Measurements from ENCODE around the gene MAGI1. TPM values are rescaled to one million over a fixed set of nuclear protein-coding genes. Genes with fewer than 3 reads are reported as not detected.

MAGI1 gene
- polyA plus RNA-seq, 1 experiment, result 14.2 TPM

DNA sequence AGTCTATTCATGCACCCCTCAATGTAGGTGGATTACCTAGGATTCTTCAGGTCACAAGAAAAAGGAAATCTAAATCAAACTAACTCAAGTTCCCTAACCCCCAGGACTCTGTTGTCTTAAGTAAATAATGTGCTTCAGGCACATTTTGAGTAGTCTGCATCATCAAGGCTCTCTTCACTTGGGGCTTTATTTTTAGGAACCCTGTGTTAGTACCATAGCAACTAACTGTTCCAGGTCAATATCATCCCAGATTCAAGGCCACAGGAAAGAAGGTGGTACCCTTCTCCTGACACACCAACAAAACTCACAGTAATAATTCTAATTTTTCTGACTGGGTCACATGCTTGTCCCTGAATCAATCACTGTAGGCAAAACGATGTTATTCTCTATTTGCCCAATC, 218.1 kb downstream of the MAGI1 start:
- Histone ChIP-seq H3K4me3 (ENCODE audit: low read depth, low read length) (no peak overlapping the region), H3K9me3 (ENCODE audit: control insufficient read depth, insufficient read depth, low read length) (no peaks in the 10 kb centered on the region), H3K27ac (ENCODE audit: low read depth, low read length) (no peak overlapping the region), H3K27me3 (ENCODE audit: control insufficient read depth, insufficient read depth, low read length) (no peaks in the 10 kb centered on the region)
- TF ChIP-seq, protein P1, sequence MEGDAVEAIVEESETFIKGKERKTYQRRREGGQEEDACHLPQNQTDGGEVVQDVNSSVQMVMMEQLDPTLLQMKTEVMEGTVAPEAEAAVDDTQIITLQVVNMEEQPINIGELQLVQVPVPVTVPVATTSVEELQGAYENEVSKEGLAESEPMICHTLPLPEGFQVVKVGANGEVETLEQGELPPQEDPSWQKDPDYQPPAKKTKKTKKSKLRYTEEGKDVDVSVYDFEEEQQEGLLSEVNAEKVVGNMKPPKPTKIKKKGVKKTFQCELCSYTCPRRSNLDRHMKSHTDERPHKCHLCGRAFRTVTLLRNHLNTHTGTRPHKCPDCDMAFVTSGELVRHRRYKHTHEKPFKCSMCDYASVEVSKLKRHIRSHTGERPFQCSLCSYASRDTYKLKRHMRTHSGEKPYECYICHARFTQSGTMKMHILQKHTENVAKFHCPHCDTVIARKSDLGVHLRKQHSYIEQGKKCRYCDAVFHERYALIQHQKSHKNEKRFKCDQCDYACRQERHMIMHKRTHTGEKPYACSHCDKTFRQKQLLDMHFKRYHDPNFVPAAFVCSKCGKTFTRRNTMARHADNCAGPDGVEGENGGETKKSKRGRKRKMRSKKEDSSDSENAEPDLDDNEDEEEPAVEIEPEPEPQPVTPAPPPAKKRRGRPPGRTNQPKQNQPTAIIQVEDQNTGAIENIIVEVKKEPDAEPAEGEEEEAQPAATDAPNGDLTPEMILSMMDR (IDR thresholded peaks at IDR 0.05; ENCODE audit: low read depth, low read length), result no peak
- no peak for DNase-seq (ENCODE audit: low read depth, low spot score)
- POLR2A ChIA-PET, result no interaction called here
- CTCF ChIA-PET, result interaction anchor here (0.6 kb wide), 1 partner anchor 1772 kb away, joined by 3 read pairs; no protein-coding TSS in a partner anchor

DNA sequence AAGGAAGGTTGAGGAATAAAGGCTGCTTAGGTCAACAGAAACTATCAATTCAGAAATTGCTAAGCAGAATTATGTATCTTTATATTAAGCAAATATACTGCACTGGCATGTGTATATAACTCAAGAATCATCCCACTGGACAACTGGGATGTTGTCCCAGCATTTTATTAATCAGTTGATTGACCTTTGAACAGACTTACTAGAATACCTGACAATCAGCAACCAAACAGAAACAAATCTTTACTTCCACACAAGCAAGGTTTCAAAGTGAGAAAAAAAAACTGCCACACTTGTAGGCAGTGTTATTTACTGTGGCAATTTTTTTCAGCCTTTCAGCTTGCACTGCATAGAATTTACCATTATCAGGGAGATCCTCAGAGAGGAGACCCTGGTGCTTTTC, 218.8 kb downstream of the MAGI1 start:
- H3K27ac ChIP-seq (ENCODE audit: low read depth, low read length), result no peak overlapping the region
- POLR2A ChIA-PET, result no interaction called here

DNA sequence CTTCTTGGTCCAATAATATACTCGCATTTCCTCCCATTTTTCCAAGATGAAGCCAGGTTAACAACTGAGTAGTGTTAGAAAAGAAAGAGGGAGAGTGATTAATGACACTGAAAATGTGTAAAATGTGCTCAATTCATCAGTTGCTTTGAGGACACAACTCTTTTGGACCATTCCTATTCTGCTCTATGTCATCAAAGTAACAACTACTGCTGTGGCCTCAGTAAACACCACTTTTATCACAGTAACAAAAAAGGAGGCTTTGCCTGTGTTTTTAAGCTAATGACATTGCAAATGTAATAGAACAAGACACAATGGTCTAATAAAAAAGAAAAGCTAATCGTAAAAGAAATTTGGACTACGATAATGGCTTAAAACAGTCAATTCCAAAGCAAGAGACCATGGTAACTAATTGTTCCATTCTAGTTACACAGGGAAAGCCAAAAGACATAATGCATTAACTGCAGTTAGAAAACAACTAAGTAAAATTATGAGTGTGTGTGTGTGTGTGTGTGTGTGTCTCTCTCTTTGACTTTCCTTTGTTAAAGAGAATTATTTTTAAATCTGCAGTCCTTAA, 221.1 kb downstream of the MAGI1 start:
- Histone ChIP-seq H3K27me3 (ENCODE audit: control insufficient read depth, insufficient read depth, low read length) (no peaks in the 10 kb centered on the region), H3K9me3 (ENCODE audit: control insufficient read depth, insufficient read depth, low read length) (no peaks in the 10 kb centered on the region), H3K4me3 (ENCODE audit: low read depth, low read length) (no peak overlapping the region), H3K27ac (ENCODE audit: low read depth, low read length) (no peak overlapping the region)
- no peak for DNase-seq (ENCODE audit: low read depth, low spot score)
- ChIA-PET CTCF (no interaction called here), POLR2A (no interaction called here)
- TF ChIP-seq, protein P1 (IDR thresholded peaks at IDR 0.05; ENCODE audit: low read depth, low read length), result no peak

More for the DNA sequence above, 218.8 kb downstream of the MAGI1 start:
- no peak for DNase-seq (ENCODE audit: low read depth, low spot score)
- no peaks in the 10 kb centered on the region for H3K9me3 ChIP-seq (ENCODE audit: control insufficient read depth, insufficient read depth, low read length)
- H3K27me3 ChIP-seq (ENCODE audit: control insufficient read depth, insufficient read depth, low read length), result no peaks in the 10 kb centered on the region
- TF ChIP-seq, protein P1 (IDR thresholded peaks at IDR 0.05; ENCODE audit: low read depth, low read length), result no peak
- CTCF ChIA-PET, result no interaction called here
- H3K4me3 ChIP-seq (ENCODE audit: low read depth, low read length), result no peak overlapping the region

DNA sequence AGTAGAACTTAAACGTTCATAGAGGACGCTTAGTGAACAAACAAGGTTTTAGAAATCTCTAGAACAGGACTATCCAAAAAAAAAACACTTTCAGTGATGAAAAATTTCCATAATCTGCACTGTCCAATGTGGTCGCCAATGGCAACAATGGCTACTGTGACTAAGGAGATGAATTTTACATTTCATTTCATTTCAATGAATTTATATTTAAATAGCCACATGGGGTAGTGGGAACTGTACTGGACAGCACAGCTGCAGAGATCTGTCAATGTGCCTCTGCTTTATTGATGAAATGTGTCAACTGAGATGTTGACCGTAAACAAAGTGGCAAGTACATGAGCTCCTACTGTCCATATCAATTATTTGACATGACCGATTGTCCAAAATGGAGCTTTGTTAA, 222.5 kb downstream of the MAGI1 start:
- Histone ChIP-seq H3K27ac (ENCODE audit: low read depth, low read length) (no peak overlapping the region), H3K4me3 (ENCODE audit: low read depth, low read length) (no peak overlapping the region), H3K9me3 (ENCODE audit: control insufficient read depth, insufficient read depth, low read length) (no peaks in the 10 kb centered on the region), H3K27me3 (ENCODE audit: control insufficient read depth, insufficient read depth, low read length) (no peaks in the 10 kb centered on the region)
- ChIA-PET POLR2A (no interaction called here), CTCF (no interaction called here)
- TF ChIP-seq, protein P1 (IDR thresholded peaks at IDR 0.05; ENCODE audit: low read depth, low read length), result no peak
- no peak for DNase-seq (ENCODE audit: low read depth, low spot score)

DNA sequence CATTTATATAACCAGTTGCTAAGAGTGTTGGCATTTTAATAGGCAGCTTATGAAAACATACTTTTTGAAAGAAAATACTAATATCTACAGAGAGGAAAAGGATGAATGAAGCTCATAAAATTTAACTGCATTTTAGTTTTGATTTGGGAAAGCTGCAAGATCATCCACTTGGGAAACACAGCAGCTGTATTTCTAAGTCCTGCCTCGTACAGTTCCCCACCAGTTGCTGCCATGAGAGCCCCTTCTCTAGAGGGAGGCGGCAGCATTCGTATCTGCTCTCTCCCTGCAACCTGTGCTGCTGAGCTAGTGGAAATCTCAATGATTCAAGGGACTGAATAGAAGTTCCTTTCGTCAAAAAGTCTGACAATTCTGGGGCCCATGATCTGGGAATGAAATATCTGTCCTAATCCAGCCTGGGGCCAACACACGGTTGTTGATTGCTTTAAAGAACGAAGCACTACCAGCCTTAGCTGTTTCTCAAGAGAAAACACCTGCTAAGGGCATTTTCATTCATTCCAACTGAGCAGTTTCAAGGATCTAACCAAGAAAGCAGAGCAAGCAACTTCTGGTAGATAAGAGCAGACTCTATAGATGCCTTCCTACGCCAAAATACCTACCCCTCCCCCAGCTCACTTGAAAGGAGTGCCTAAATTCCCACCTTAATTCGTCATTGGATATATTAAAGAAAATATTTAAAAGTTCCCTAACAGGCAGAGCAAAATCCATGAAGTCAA, 223.7 kb downstream of the MAGI1 start:
- Histone ChIP-seq H3K27ac (ENCODE audit: low read depth, low read length) (no peak overlapping the region), H3K9me3 (ENCODE audit: control insufficient read depth, insufficient read depth, low read length) (no peaks in the 10 kb centered on the region), H3K27me3 (ENCODE audit: control insufficient read depth, insufficient read depth, low read length) (no peaks in the 10 kb centered on the region), H3K4me3 (ENCODE audit: low read depth, low read length) (no peak overlapping the region)
- DNase-seq (ENCODE audit: low read depth, low spot score), result no peak
- CTCF ChIA-PET, result no interaction called here
- TF ChIP-seq, protein P1 (IDR thresholded peaks at IDR 0.05; ENCODE audit: low read depth, low read length), result no peak
- POLR2A ChIA-PET, result no interaction called here
